ENCODE data around the gene ANXA5. TPM values are rescaled to one million over a fixed set of nuclear protein-coding genes. Genes with fewer than 3 reads are reported as not detected.

The ANXA5 gene
- total RNA-seq, 1 experiment from 2014 or later, result 280 TPM

GRCh38 chr4:121654738-121655137 lies 42.0 kb downstream of the ANXA5 start:
- Histone ChIP-seq H3K27me3 (ENCODE audit: low read length) (no peaks in the 10 kb centered on the region), H3K4me1 (ENCODE audit: insufficient read depth, low read length) (no peaks in the 10 kb centered on the region), H3K9ac (ENCODE audit: low read length) (no peak overlapping the region), H3K27ac (ENCODE audit: low read length) (no peak overlapping the region), H3K9me2 (replicated peaks; ENCODE audit: low read length) (no peaks in the 10 kb centered on the region), H3K36me3 (ENCODE audit: low read depth, low read length) (no peaks in the 10 kb centered on the region), H3K9me3 (ENCODE audit: low read length) (no peaks in the 10 kb centered on the region), H3F3A (ENCODE audit: low read length, unreplicated experiment) (no peaks in the 10 kb centered on the region), H4K20me1 (ENCODE audit: low read length) (no peaks in the 10 kb centered on the region), H2AFZ (ENCODE audit: low read length) (no peak overlapping the region), H3K79me2 (ENCODE audit: low read length) (no peaks in the 10 kb centered on the region), H3K4me2 (ENCODE audit: low read length) (no peak overlapping the region), H3K4me3 (ENCODE audit: low read length) (no peak overlapping the region)
- no peak for DNase-seq
- intact Hi-C loops (cut with micrococcal nuclease), result loop anchor here (1.0 to 5.0 kb wide), 2 partner anchors 83 to 192 kb away; no protein-coding TSS in a partner anchor
- ATAC-seq, result no peak
- POLR2A ChIA-PET (ENCODE audit: unreplicated experiment), result no interaction called here
- CTCF ChIA-PET, result no interaction called here
- TF ChIP-seq EZH2 (IDR thresholded peaks at IDR 0.05; ENCODE audit: low read length, unreplicated experiment) (no peak), CTCF (conservative IDR thresholded peaks at IDR 0.05; ENCODE audit: low read depth, low read length) (no peak), EZH2phosphoT487 (IDR thresholded peaks at IDR 0.05; ENCODE audit: borderline replicate concordance, low read length) (no peak)
- BruUV-seq (replicated peaks), result no TSS peak

- no peak for DNase-seq
- H3K27ac ChIP-seq (ENCODE audit: low read length), result no peak overlapping the region
- POLR2A ChIA-PET (ENCODE audit: unreplicated experiment), result no interaction called here
- H3F3A ChIP-seq (ENCODE audit: low read length, unreplicated experiment), result no peaks in the 10 kb centered on the region
- no peaks in the 10 kb centered on the region for H3K79me2 ChIP-seq (ENCODE audit: low read length)
- H3K9me3 ChIP-seq (ENCODE audit: low read length), result no peaks in the 10 kb centered on the region
- H3K4me2 ChIP-seq (ENCODE audit: low read length), result no peak overlapping the region
- no peak for TF ChIP-seq EZH2phosphoT487 (IDR thresholded peaks at IDR 0.05; ENCODE audit: borderline replicate concordance, low read length)
- no peak for TF ChIP-seq CTCF (conservative IDR thresholded peaks at IDR 0.05; ENCODE audit: low read depth, low read length)
- TF ChIP-seq EZH2 (IDR thresholded peaks at IDR 0.05; ENCODE audit: low read length, unreplicated experiment), result no peak
- no peaks in the 10 kb centered on the region for H3K36me3 ChIP-seq (ENCODE audit: low read depth, low read length)
- no TSS peak for BruUV-seq (replicated peaks)
- H3K4me1 ChIP-seq (ENCODE audit: insufficient read depth, low read length), result no peaks in the 10 kb centered on the region
- CTCF ChIA-PET, result no interaction called here
- no peaks in the 10 kb centered on the region for H4K20me1 ChIP-seq (ENCODE audit: low read length)
- H3K9me2 ChIP-seq (replicated peaks; ENCODE audit: low read length), result no peaks in the 10 kb centered on the region
- H3K27me3 ChIP-seq (ENCODE audit: low read length), result no peaks in the 10 kb centered on the region
- intact Hi-C loops (cut with micrococcal nuclease), result no loop called here
- no peak overlapping the region for H3K4me3 ChIP-seq (ENCODE audit: low read length)
- no peak overlapping the region for H3K9ac ChIP-seq (ENCODE audit: low read length)
- H2AFZ ChIP-seq (ENCODE audit: low read length), result no peak overlapping the region
- no peak for ATAC-seq
Measured at GRCh38 chr4:121653986-121654385, 42.8 kb downstream of the ANXA5 start.

- BruUV-seq (replicated peaks), result no TSS peak
- Histone ChIP-seq H3K27ac (ENCODE audit: low read length) (no peak overlapping the region), H3K9ac (ENCODE audit: low read length) (no peak overlapping the region), H3K4me3 (ENCODE audit: low read length) (no peak overlapping the region), H4K20me1 (ENCODE audit: low read length) (no peaks in the 10 kb centered on the region), H3F3A (ENCODE audit: low read length, unreplicated experiment) (no peaks in the 10 kb centered on the region), H3K79me2 (ENCODE audit: low read length) (no peaks in the 10 kb centered on the region), H3K36me3 (ENCODE audit: low read depth, low read length) (no peaks in the 10 kb centered on the region), H3K27me3 (ENCODE audit: low read length) (no peaks in the 10 kb centered on the region), H2AFZ (ENCODE audit: low read length) (no peak overlapping the region), H3K4me1 (ENCODE audit: insufficient read depth, low read length) (no peaks in the 10 kb centered on the region), H3K9me3 (ENCODE audit: low read length) (no peaks in the 10 kb centered on the region), H3K9me2 (replicated peaks; ENCODE audit: low read length) (no peaks in the 10 kb centered on the region), H3K4me2 (ENCODE audit: low read length) (no peak overlapping the region)
- CTCF ChIA-PET, result no interaction called here
- ATAC-seq (no peak), DNase-seq (no peak)
- no peak for TF ChIP-seq EZH2 (IDR thresholded peaks at IDR 0.05; ENCODE audit: low read length, unreplicated experiment)
- no peak for TF ChIP-seq EZH2phosphoT487 (IDR thresholded peaks at IDR 0.05; ENCODE audit: borderline replicate concordance, low read length)
- no peak for TF ChIP-seq CTCF (conservative IDR thresholded peaks at IDR 0.05; ENCODE audit: low read depth, low read length)
- POLR2A ChIA-PET (ENCODE audit: unreplicated experiment), result no interaction called here
- intact Hi-C loops (cut with micrococcal nuclease), result no loop called here
Measured at GRCh38 chr4:121653214-121653613, 43.6 kb downstream of the ANXA5 start.

All from PC-3 (cell line).